Left forelimb (tissue), 1 donor: ENCODE results near the gene SPACA7.
"Not testable (repeated sequence)": the region's sequence is repeated elsewhere in the genome, so short reads cannot be mapped to it uniquely, and the experiment has no call there.

Experiments
- DNase-seq: peaks from one replicate; pipeline ENCODE4 v3.0.0-alpha.2; 2018; ENCODE audit warnings: low spot score

SPACA7 gene

GRCh38 chr13:112424098-112424497 is 47.9 kb downstream of the SPACA7 start:
- no peak for DNase-seq

DNA sequence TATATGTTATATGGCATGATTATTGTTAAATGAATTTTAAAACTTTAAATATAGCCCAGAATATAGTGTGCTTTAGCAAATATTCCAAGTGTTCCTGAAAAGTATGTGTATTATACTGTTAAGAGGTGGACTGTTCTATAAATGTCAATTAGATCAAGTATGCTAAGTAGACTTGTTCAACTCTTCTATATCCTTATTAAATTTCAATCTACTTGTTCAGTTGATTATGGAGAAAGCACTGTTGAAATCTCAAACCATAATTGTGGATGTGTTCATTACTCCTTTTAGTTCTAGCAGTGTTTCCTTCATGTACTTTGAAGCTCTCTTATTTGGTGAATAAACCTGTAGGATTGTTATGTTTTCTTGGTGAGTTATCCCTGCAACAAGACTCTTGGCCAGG is 52.5 kb downstream of the SPACA7 start:
- no peak for DNase-seq

DNA sequence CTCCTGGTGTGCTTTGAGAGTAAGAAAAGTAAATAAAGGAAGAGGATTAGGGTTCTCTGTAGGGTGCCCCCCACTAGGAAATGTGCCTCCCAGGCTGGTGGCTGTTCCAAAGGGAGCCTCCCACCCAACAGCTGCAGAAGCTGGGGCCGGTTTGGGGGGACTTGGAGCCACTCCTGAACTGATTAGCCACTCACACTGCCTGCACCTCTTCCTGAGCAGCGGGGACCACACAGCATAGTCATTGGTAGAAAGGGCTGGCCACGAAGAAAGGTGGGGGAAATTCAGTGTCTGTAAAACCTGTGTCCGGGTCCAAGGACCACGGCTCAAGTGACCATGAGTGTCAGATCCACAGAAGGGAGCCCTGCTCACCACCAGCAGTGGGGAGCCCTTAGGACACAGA is 55.6 kb downstream of the SPACA7 start:
- no peak for DNase-seq

GRCh38 chr13:112432734-112433133 is 56.6 kb downstream of the SPACA7 start:
- not testable (repeated sequence) for DNase-seq

- DNase-seq = not testable (repeated sequence)
Observed at GRCh38 chr13:112433517-112433916, 57.4 kb downstream of the SPACA7 start.

- DNase-seq = no peak
Observed at GRCh38 chr13:112434032-112434431, 57.9 kb downstream of the SPACA7 start.

DNA sequence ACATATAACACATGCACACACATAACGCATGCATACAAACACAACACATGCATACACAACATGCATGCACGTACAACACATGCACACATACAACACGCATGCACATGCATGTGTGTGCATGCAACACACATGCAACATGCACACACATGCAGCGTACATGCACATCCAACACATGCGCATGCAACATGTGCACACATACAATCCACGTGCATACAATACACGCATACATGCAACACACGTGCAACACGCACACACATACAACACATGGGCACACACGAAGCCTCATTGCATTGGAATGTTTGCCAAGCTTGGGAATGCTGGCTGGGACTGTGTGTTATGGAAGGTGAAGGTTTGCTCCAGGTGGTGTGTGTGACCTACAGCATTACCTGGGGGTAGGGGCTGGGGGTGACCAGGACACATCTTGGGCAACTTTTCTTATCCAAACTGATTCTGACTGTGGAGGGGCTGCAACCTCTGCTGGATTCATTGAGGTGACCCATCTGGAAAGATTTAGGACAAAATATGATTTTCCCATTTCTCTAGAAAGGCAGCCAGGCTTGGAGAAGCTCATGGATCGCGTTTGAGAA is 58.9 kb downstream of the SPACA7 start:
- no peak for DNase-seq

DNA sequence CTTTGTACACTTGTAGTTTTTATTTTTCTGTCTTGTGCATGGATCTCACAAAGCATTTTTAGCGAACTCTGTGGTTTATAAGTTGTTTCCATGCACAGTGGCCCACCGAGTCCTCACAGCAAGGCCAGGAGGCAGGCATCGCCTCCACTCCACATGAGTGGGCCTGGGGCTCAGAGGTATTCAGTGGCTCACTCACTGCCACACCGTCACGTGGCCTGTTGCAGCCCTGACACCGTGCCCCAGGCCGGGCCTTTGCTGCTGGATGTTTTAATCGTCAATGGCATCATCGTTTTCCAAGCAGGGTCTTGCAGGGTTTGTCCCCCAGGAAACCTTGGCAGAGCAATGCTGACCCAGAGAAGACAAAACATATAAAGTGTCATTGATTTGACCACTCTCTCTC is 59.8 kb downstream of the SPACA7 start:
- no peak for DNase-seq

- DNase-seq = no peak
Observed at GRCh38 chr13:112438094-112438493, 61.9 kb downstream of the SPACA7 start.

DNA sequence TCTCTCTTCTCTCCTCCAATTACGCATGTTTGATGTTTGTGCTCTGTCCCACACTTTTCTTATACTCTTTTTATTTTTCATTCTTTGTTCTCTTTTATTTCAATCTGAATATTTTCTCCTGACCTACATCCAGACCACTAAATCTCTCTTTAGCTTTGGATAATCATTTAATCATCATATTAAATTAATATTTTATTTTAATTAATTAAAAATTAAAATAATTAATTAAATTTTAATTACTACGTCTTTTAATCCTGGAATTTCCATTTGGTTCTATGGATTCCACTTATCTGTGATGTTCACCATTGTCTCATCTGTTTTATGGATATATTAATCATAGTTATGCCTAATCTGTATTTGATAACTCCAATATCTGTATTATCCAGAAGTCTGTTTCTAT is 62.4 kb downstream of the SPACA7 start:
- DNase-seq = no peak

DNA sequence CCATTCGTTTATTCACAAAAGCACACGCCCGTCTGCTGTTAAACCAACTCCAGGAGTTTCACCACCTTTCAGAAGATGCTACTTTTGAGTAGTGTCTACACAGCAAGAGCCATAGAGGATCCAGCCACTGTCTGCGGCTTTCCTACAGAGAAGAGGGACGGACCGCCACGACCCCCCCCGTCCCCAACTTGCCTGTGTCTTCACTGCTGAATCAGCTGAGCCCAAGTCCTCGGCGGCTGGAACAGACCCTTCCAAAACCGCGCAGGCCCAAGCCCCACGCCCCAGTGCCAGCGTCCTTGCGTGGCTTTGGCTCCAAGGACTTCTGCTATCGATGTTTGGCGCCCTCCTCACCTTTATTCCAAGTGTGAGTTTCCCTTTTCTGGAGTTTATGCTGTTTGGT is 65.1 kb downstream of the SPACA7 start:
- DNase-seq = no peak

DNA sequence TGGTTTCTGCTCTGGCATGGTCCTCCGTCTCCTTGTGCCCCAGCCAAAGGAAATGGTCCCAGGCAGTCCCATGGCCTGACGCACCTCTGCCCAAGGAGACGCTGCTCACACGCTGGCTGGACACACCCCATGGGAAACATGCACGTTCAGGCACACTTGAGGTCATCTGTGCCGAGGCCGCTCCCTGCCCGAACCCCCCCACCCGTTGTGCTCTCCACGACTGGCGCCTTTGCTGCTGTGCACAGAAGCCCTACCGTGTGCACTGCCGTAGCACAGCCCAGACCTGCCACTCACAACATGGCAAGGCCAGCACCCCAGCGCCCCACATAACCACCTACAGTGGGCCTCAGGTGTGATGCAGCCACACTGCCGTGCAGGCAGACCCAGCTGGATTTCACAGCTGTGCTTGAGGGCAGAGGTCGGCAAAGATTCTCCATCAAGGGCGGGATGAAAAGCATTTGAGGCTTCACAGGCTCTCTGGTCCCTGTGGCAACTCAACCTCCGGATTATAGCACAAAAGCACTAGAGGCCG is 65.7 kb downstream of the SPACA7 start:
- no peak for DNase-seq

DNA sequence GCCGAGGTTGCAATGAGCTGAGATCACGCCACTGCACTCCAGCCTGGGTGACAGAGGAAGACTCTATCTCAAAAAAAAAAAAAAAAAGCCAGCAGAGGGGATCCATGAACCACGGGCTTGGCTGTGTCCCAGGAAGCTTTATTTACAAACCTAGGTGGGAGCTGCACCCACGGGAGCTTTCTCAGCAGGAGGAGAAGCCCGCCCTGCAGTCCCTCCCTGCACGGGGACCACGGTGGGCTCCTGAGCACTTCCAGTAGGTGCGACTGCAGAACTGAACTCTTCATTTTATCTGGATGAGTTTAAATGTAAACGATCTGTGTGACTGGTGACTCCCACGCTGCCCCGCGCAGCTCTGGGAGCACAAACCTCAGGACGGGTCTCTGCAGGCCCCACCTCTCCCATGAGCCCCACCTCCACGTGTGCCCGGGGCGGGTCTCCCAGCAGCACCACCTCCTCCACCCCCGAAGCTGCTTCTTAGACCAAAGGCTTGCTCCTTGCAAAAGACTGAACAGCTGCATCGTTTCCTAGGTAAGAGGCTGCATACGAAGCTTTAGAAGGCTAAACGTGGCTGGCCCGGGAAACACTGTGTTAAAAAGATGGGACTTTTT is 66.4 kb downstream of the SPACA7 start:
- no peak for DNase-seq

DNA sequence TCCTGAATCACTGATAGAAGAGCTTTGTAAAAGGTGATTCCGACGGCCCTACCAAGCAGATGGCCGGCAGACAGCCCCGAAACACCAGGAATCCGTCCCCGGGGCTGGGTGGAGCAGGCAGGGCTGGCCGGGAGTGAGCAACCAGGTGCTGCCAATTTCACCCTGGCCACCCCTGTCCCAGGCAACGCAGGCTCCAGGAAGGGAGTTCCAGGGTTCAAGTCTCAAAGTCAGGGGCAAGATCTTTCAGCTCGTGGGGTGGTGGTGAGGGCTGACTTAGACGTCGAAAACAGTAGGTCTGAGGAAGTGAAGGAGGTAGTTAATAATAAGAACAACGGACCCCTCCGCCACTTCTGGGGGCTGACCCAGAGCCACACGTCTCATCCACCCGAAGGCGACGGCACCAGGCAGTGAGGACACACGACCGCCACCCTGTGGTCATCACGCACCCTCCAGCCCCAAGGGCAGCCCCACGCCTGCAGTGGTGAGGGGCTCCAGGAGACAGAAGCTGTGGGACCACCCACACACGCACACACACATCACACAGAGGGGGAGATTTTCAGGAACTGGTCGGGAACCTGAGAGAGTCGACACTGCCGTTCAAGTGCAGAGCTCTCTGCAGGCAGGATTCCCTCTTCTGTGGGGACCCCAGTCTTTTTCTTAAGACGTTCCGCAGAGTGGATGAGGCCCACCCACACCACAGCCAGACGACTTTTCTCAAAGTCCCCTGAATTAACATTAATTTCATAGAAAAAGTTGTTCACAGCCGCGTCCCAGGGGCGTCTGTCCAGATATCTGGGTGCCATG is 67.2 kb downstream of the SPACA7 start:
- no peak for DNase-seq

DNA sequence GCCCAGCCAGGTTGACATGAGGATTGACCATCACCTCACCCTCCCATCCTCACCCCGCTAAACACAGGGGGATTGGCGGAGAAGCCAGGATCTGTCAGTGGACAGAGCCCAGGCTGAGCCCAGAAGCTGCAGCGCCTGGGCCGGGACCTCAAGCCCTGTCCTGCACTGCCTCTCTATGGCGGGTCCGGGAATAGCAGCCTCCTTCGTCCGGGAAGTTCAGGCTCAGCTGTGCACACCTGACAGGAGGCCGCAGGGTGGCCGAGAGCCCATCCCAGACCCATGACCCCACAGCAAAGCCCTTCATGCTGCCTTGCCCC is 67.8 kb downstream of the SPACA7 start:
- DNase-seq = no peak

DNA sequence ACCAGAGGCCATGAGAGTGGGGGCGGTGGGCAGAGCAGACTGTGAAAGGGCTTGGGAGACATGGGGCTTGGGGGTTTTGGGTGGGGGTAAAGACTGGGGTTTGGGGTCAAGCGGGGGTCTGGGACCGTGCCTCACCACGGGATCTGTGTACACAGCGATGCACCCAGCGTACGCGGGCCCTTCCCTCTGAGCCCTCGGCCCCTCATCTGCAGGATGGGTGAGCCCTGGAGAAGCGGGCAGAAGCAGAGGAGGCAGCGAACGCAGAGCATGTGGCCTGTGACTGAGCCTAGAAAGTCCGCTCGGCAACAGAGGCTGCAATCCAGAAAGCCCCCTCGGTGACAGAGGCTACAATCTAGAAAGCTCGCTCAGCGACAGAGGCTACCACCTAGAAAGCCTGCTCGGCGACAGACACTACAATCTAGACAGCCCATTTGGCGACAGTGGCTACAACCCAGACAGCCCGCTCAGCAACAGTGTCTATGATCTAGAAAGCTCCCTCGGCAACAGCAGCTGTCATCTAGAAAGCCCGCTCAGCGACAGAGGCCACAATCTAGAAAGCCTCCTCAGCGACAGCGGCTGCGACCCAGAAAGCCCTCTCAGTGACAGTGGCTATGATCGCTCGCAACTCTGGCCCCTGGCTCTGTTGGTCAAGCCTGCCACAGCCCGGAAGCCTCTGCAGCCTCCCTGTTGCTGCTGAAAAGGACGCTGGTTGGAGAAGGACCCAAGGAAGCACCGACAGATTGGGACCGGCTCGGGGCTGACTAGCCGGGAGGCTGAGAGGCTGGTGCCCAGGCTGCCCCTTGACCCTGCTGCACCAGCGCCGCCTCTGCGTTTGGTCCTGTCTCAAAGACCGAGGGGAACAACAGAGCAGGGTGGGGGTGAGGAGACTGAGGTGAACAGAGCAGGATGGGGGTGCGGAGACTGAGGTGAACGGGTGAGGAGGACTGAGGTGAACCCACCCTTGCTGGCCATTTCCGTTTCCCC is 68.6 kb downstream of the SPACA7 start:
- DNase-seq = no peak

DNA sequence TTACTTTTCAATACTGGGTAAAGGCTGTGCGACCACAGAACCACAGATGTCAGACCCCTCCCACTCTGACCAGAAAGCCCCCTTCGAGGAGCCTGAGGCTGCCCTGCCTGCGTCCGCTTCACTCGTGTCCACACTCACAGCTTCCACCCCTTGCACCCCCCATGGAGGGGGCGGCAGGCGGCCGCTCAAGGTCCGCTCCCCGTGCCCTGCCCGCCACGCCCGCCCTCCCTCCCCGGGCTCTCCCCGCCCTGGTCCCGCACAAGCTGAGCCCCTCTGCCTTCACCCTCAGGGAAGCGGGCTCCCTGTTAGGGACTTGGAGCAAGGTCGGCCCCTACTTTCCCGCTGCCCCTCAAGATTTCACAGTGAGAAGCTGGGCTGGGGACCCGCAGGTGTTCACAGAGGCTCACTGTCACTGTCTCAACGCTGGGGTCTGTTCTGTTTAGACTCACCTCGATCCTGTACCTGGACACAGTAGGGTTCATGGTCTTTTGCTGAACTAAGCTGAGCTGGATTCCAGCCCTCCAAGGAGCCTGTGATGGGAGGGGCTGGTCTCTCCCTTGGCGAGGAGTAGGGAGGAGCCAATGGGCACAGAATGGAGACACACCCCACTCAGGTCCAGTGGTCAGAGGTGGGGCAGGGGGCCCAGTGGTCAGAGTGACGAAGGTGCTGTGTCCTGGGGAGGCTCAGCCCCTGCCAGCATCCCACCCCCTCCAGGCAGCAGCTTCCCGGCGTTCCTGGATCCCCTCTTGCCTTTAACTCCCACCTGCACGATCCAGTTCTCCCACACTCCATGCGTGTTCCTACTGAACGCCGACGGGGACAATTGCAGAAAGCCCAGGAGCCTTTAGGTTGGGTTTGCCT is 69.5 kb downstream of the SPACA7 start:
- no peak for DNase-seq

DNA sequence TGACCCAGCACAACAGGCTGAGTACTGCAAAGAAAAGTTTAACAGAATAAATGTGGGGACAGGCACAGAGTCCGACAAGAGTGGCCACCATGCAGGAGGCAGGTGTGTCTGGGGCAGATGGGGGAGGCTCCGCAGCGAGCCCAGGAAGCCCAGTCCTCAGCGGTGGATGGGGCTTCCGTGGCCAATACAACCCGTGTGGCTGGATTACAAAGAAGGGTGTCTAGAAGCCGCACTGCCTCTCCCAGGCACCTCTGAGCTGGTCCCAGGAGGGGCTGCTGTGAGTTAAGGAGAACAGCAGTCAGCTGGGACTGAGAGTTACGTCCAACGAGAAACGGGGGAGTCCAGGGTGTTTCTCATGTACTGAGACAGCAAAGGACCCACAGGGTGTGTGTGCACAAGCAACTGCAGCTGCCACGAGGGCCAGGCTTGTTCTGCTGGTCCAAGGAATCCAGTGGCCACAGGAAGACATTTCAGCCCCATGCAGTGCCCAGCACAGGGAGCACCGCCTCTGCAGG is 70.2 kb downstream of the SPACA7 start:
- DNase-seq = no peak

GRCh38 chr13:112446867-112447266 is 70.7 kb downstream of the SPACA7 start:
- no peak for DNase-seq

GRCh38 chr13:112447306-112447705 is 71.2 kb downstream of the SPACA7 start:
- no peak for DNase-seq
